ENCODE results near the gene EMILIN2. TPM values are rescaled to one million over a fixed set of nuclear protein-coding genes. Genes with fewer than 3 reads are reported as not detected.
A peak's percentile ranks its signal among the peaks of the same experiment; 100 is the strongest.

Gene EMILIN2
- total RNA-seq, 2 experiments from 2014 or later = 3.2 to 3.3 TPM

DNA sequence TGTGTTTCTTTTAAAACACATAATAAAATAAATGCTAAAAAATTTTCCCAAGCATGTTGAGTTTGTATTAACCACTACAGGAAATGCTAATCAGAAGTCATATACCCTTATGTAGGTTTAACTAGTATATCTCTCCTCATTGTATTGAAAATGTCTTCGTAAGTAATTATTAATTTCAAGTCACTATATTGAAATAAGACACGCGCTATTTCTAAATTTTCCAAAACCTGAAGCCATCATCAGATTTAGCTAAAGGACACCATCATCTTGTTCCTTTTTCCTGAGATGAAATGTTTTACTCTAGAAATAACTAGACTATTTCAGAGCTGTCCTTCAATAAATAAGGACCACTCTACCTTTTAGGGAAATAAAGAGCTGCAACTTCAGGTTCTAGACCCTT lies 87.2 kb downstream of the EMILIN2 start:
- ChIA-PET POLR2A (interaction anchor here (1.3 to 2.2 kb wide), 6 partner anchors 23 to 194 kb away, joined by 3 to 23 read pairs (median 5); no protein-coding TSS in a partner anchor), CTCF (interaction anchor here (1.3 to 2.7 kb wide), 9 partner anchors 15 to 312 kb away, joined by 3 to 17 read pairs (median 5); no protein-coding TSS in a partner anchor)
- ATAC-seq (ENCODE audit: poor library complexity) (no peak), DNase-seq (no peak)
- TF ChIP-seq, protein P1, sequence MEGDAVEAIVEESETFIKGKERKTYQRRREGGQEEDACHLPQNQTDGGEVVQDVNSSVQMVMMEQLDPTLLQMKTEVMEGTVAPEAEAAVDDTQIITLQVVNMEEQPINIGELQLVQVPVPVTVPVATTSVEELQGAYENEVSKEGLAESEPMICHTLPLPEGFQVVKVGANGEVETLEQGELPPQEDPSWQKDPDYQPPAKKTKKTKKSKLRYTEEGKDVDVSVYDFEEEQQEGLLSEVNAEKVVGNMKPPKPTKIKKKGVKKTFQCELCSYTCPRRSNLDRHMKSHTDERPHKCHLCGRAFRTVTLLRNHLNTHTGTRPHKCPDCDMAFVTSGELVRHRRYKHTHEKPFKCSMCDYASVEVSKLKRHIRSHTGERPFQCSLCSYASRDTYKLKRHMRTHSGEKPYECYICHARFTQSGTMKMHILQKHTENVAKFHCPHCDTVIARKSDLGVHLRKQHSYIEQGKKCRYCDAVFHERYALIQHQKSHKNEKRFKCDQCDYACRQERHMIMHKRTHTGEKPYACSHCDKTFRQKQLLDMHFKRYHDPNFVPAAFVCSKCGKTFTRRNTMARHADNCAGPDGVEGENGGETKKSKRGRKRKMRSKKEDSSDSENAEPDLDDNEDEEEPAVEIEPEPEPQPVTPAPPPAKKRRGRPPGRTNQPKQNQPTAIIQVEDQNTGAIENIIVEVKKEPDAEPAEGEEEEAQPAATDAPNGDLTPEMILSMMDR (IDR thresholded peaks at IDR 0.05) = no peak
- Mint-ChIP-seq H3K9me3 (no peaks in the 10 kb centered on the region), H3K36me3 (ENCODE audit: low read depth) (peaks cover 96% of the 10 kb centered on the region), H3K27me3 (no peaks in the 10 kb centered on the region), H3K4me3 (no peak overlapping the region), H3K4me1 (ENCODE audit: low read depth) (peaks cover 36% of the 10 kb centered on the region), H3K27ac (peak overlapping the region; percentile 67)
- H3K9me3 ChIP-seq (ENCODE audit: control insufficient read depth in 1 of 2, insufficient read depth in 1 of 2, low read length in 2 of 2) = no peaks in the 10 kb centered on the region
- H3K27me3 ChIP-seq (ENCODE audit: control insufficient read depth in 1 of 2, insufficient read depth in 2 of 2, low read length in 2 of 2) = no peaks in the 10 kb centered on the region
- no peak overlapping the region for H3K27ac ChIP-seq (ENCODE audit: low read depth in 1 of 2, low read length in 2 of 2)
- H3K4me1 ChIP-seq (ENCODE audit: insufficient read depth, low read length) = peaks cover 9% of the 10 kb centered on the region
- intact Hi-C loops (cut with DNase I, micrococcal nuclease) = loop anchor here (2.0 to 10.0 kb wide), 5 partner anchors 133 to 731 kb away; partner anchors contain the start of gene TGIF1 (in 1 of the 2)
- no peak overlapping the region for H3K4me3 ChIP-seq (ENCODE audit: low read length)
- H3K36me3 ChIP-seq (ENCODE audit: insufficient read depth, low read length) = peaks cover 93% of the 10 kb centered on the region

DNA sequence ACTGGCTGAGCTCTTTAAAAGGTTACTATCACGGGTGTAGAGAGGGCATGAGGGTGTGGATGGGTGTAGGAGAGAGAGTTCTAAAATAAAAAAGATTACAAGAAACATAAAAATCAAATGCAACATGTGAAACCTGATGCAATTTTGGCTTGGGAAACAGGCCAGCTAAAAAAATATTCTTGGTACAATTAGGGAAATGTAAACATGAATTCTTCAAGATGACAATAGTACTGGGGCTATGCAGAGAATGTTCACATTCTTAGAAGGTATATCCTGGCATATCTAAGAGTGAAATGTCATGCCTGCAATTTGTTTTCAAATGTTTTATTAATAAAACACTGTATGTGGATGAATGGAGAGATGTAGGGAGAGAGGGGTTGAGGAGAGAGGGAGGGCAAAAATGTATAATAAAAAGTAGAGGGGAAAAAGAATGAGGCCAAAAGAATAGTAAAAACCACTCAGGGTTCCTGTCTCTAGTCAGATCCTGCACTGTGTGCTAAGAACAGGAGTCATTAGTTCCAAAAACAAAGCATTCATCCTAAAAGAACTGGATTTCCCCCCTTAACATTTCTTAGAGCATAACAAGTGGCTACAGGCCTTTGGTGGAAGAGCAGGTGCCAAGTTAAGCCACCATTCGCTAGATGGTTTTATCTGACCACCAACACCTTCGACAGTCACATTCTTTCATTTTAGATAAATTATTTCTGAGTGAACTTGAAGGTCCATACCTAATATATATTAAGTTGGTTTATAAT lies 88.8 kb downstream of the EMILIN2 start:
- Histone ChIP-seq H3K36me3 (ENCODE audit: insufficient read depth, low read length) (peaks cover 93% of the 10 kb centered on the region), H3K4me3 (ENCODE audit: low read length) (no peak overlapping the region), H3K27me3 (ENCODE audit: control insufficient read depth in 1 of 2, insufficient read depth in 2 of 2, low read length in 2 of 2) (no peaks in the 10 kb centered on the region), H3K4me1 (ENCODE audit: insufficient read depth, low read length) (peaks cover 9% of the 10 kb centered on the region), H3K27ac (ENCODE audit: low read depth in 1 of 2, low read length in 2 of 2) (no peak overlapping the region), H3K9me3 (ENCODE audit: control insufficient read depth in 1 of 2, insufficient read depth in 1 of 2, low read length in 2 of 2) (no peaks in the 10 kb centered on the region)
- no peaks in the 10 kb centered on the region for H3K27me3 Mint-ChIP-seq
- intact Hi-C loops (cut with DNase I, micrococcal nuclease) = loop anchor here (10.0 kb wide), 2 partner anchors 519 to 729 kb away; partner anchors contain the start of gene TGIF1 (in 1 of the 2)
- TF ChIP-seq, protein P1 (IDR thresholded peaks at IDR 0.05) = no peak
- ATAC-seq (ENCODE audit: poor library complexity) (no peak), DNase-seq (no peak)
- peaks cover 96% of the 10 kb centered on the region for H3K36me3 Mint-ChIP-seq (ENCODE audit: low read depth)
- H3K4me3 Mint-ChIP-seq = no peak overlapping the region
- no peaks in the 10 kb centered on the region for H3K9me3 Mint-ChIP-seq
- H3K27ac Mint-ChIP-seq = peak overlapping the region; percentile 67
- H3K4me1 Mint-ChIP-seq (ENCODE audit: low read depth) = peaks cover 38% of the 10 kb centered on the region
- ChIA-PET POLR2A (interaction anchor here (0.7 kb wide), 1 partner anchor 59 kb away, joined by 3 read pairs; no protein-coding TSS in a partner anchor), CTCF (interaction anchor here (1.5 to 2.7 kb wide), 2 partner anchors 45 to 193 kb away, joined by 4 to 11 read pairs; no protein-coding TSS in a partner anchor)

DNA sequence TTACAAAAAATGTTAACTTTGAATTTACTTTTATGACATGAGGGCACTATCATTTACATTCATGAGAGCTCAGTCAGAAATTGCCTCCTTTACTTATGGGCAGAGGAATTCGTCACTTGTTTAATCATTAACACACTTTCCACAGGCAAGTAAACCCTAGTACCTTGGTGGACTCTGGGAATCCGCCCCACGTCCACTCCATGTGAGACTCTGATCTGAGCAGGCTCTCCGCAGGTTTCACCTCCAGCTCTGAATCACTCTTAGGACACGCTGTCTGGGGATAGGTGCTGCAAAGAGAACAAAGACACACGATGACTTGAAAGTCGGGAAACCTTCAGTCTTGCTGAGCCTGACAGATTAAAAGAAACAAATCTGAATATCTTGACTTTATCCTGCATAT lies 92.5 kb downstream of the EMILIN2 start:
- POLR2A ChIA-PET = interaction anchor here (1.5 kb wide), 1 partner anchor 17 kb away, joined by 3 read pairs; no protein-coding TSS in a partner anchor
- no peaks in the 10 kb centered on the region for H3K4me1 ChIP-seq (ENCODE audit: insufficient read depth, low read length)
- TF ChIP-seq, protein P1 (IDR thresholded peaks at IDR 0.05) = no peak
- ATAC-seq (ENCODE audit: poor library complexity) = no peak
- H3K9me3 ChIP-seq (ENCODE audit: control insufficient read depth in 1 of 2, insufficient read depth in 1 of 2, low read length in 2 of 2) = no peaks in the 10 kb centered on the region
- intact Hi-C loops (cut with DNase I, micrococcal nuclease) = loop anchor here (10.0 kb wide), 2 partner anchors 515 to 725 kb away; partner anchors contain the start of gene TGIF1 (in 1 of the 2)
- Mint-ChIP-seq H3K36me3 (ENCODE audit: low read depth) (peaks cover 86% of the 10 kb centered on the region), H3K27me3 (no peaks in the 10 kb centered on the region), H3K4me3 (no peak overlapping the region), H3K27ac (peak overlapping the region; percentile 39), H3K4me1 (ENCODE audit: low read depth) (peaks cover 32% of the 10 kb centered on the region), H3K9me3 (no peaks in the 10 kb centered on the region)
- H3K27ac ChIP-seq (ENCODE audit: low read depth in 1 of 2, low read length in 2 of 2) = no peak overlapping the region
- H3K4me3 ChIP-seq (ENCODE audit: low read length) = no peak overlapping the region
- no peak for DNase-seq
- CTCF ChIA-PET = interaction anchor here (1.5 kb wide), 1 partner anchor 46 kb away, joined by 3 read pairs; no protein-coding TSS in a partner anchor
- peaks cover 72% of the 10 kb centered on the region for H3K36me3 ChIP-seq (ENCODE audit: insufficient read depth, low read length)
- H3K27me3 ChIP-seq (ENCODE audit: control insufficient read depth in 1 of 2, insufficient read depth in 2 of 2, low read length in 2 of 2) = no peaks in the 10 kb centered on the region
